ENCODE measurements around the gene MPPED1.

GRCh38 chr22:43506487-43506886 is 94.7 kb downstream of the MPPED1 start:
- TF ChIP-seq CTCF (IDR thresholded peaks at IDR 0.05) (no peak), POLR2A (IDR thresholded peaks at IDR 0.05) (no peak)

Data from esophagus squamous epithelium (tissue), 4 donors.